RPMI7951 (cell line): Measurements from ENCODE around the gene MRPS11. TPM values are rescaled to one million over a fixed set of nuclear protein-coding genes. Genes with fewer than 3 reads are reported as not detected.
"Not testable (repeated sequence)": the region's sequence is repeated elsewhere in the genome, so short reads cannot be mapped to it uniquely, and the experiment has no call there.

ENCODE experiments used
- DNase-seq: peaks from one replicate; pipeline ENCODE4 v3.0.0-alpha.2; 2012; ENCODE audit warnings: low read depth
- total RNA-seq: library from RNA; depleted of rRNA; stranded (reverse); fragments of >200 nt; shearing (Covaris generic); gene quantifications from 2 replicates; pipeline ENCODE4 v1.2.3, GENCODE V29; 2014; rRNA removed

Gene MRPS11
- total RNA-seq = 85.6 and 99.8 TPM in 2 replicates

DNA sequence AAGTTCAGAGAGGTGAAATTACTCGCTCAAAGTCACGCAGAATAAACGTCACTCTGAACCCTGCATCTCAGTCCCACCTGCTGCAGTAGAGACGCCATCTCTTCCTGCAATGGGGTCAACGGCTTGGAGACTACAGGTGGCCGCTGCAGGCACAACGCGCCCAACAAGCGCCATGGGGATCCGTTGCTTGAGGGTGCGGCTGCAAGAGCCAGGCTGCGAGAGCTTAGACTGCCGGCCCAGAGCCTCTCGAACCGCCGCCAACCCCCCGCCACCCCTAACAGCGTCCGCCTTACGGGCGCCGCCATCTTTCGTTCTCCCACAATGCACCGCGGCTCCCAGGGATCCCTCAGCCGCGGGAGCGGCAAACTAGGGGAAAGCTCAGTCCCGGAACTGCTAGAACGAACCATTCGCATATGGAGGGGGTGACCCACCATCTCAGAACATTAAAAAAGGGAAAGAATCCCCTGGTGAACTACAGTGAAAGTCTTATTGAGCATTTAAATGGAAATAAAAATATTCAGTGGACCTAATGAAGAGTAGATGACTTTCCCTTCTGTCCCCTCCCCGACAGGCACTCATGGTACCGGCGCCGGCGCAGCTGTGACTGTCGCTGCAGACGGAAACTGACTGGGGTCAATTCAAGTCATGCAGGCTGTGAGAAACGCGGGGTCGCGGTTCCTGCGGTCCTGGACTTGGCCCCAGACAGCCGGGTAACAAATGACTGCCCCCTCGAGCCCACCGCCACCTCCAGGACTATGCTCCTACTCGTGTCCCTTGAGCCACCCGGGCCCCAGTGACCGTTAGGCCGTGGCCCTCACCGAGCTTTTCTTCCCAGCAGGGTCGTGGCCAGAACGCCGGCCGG, at the start of gene MRPS11, which contains the start of gene MRPL46:
Gene MRPS11 (plus strand): TSS at position 636 of the 862 bp plus-strand sequence. CDS start 10 bp downstream, at position 646.
Gene MRPL46 (minus strand): TSS at position 316 of the 862 bp plus-strand sequence. CDS start 11 bp downstream, at position 305.
- peak; percentile 87 for DNase-seq

DNA sequence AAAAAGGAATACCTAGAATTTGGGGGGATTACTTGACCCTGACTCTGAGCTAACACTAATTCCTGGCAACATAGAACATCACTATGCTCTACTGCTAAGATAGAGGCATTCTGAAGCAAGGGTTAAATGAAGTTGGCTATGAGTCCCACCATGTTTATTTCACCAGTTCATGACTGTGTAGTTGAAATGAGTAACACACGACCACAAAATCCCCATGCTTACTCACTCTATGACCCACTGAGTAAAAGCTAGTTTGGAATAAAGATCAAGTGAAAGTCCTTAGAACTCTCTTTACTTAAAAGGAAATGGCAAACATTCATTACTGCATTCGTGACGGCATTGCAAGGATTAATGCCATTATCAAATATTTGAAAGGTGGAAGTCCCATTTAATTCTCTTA, 47.7 kb upstream of the MRPS11 start:
- DNase-seq = peak; percentile 31

DNA sequence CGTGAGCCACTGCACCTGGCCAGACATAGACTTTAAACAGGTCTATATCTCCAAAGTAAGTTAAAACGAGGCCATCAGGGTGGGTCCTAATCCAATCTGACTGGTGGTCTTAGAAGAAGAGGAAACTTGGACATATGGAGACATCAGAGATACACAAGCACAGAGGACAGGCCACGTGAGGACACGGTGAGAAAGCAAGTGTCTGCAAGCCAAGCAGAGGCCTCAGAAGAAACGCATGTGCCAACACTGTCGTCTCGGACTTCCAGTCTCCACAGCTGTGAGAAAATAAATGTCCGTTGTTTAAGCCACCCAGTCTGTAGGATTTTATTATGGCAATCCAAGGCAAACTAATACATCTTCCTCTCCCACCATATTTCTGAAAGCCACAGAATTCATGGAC, 44.2 kb upstream of the MRPS11 start:
- DNase-seq = no peak

DNA sequence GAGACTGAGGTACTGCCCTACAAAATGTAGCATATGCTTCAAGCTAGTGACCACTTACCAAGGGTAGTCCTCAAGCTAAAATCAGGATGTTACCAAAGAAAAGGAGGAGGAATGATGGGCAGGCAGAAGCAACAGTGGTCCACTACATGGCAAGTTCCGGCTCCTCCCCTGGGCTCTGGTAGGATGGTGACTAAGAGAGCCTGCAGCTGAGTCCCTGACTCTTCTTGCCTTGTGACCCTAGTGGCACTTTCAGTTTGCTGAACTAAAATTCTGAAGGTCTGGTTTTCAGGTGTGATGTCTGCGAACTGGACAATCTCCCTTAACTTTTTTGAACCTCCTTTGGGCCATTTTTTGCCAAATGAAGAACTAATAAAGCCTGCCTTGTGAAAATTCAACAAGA, 41.2 kb upstream of the MRPS11 start:
- DNase-seq = no peak

DNA sequence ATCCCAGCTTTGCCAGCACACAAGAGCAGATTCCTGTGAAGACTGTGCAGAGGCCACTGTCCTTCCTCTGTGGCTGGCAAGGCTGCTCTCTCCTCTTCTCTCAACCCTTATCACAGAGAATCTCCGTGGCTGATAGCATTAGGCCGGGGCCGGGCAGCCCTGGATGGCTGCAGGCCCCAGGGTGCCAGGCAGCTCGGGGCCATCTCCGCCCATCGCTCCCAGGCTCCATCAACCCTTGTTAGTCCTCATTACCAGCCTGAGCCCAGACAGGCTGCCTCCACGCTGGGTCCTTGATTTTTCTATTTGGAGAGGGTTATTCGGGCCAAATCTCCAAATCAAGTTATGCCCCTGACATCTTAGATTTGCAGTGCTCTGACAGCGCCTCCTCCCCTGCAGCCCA, 39.5 kb upstream of the MRPS11 start:
- no peak for DNase-seq

DNA sequence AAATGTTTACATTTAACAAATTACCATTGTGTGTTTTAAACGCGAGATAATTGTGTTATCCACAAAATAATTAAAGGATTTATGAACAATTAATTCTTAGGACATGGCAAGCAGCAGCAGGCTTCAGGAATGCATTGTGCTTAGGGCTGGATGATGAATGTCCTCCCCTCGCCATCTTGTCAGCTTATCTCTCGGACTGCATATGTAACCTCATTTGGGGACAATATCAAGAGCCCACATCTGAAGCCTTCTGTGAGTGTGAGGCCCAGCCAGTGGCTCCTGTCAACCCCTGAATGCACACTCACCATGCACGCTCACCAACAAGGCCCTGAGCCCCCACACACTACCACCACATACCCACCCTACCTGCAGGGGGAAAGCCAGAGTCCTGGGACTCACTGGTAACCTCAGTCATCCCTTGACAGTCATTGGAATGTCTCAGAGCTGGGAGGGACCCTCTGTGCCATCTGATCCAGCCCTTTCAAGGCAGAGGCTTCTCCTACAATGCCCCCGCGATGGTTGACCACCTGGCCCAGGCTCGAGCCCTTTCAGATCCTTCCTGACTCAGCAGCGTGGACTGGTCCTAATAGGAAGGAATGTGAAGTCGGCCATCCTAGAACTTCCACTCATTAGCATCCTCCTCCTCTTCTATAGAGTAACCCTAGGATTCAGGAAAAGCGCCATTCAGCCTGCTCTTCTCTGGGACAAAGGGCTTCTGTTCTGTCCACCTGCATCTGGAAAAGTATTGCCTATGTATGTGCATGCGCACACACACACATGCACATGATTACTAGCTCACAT, 38.5 kb upstream of the MRPS11 start:
- DNase-seq = no peak

DNA sequence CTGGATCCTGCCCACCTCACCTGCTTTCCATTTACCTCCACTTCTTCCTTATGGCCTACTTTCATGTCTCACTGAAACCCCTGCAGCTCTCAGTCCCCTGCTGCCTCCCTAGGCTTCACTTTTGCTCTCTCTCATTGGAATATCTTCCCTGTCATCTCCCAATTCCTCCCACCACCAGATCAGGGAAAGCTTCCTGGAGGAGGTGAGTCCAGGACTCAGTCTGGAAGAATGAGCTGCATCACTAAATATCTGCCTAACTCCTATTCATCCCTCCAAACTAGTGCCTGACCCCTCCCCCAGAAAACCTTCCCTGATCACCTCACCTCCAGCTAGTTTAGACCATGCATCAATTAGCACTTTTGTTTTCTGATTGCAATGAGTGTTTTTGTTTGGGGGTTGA, 37.5 kb upstream of the MRPS11 start:
- DNase-seq = no peak

DNA sequence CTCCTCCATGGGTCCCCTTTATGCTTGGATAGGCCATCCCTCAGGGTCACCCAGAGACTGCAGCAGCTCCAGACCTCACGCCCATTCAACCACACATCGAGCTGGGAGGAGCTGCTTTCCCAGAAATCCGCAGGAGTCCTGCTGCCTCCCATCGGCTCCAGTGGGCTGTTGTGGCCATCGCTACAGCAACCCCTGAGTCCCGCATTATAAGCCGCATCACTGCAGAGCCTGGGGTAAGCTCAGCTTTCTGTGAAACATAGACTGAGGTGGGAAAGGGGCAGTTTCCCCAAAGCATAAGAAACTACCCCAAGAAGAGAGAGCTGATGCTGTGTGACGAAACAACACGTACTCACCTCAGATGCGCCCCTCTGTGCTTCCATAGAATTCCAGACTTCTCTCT, 36.1 kb upstream of the MRPS11 start:
- no peak for DNase-seq

DNA sequence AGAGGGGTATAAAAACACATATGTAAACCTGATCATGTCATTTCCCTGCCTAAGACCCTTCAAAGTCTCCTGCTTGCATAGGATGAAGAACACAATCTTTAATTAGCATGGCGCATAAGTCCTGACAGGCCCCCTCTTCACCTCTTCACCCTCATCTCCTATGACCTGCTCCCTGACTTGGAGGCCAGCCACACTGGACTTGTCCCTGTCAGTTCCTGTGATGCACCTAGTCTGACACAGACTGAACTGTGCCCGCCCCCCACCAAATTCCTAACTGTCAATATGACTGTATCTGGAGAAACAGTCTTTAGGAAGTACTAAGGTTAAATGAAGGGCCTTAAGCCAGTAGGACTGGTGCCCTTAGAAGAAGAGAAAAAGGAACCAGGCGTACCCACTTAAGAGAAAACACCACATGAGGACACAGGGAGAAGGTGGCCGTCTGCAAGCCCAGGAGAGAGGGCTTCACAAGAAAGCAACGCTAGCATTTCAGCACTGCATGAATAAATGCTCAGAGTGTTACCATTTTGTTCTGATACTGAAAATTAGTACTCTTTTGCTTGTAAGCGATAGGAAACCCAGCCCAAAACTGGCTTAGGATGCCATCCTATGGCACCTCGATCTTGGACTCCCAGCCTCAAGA, 34.3 kb upstream of the MRPS11 start:
- DNase-seq = no peak

DNA sequence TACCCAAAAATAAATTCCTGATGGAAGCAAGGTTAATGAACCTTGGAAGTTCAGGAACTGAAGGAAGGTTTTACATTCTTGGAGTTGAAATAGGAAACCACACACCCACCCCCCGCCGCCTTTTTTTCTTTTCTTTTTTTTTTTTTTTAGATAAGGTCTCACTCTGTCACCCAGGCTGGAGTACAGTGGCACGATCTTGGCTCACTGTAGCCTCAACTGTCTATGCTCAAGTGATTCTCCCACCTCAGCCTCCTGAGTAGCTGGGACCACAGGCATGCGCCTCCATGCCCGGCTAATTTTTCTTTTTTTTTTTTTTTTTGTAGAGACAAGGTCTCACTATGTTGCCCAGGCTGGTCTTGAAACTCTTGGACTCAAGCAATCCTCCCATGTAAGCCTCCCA, 33.4 kb upstream of the MRPS11 start:
- not testable (repeated sequence) for DNase-seq

DNA sequence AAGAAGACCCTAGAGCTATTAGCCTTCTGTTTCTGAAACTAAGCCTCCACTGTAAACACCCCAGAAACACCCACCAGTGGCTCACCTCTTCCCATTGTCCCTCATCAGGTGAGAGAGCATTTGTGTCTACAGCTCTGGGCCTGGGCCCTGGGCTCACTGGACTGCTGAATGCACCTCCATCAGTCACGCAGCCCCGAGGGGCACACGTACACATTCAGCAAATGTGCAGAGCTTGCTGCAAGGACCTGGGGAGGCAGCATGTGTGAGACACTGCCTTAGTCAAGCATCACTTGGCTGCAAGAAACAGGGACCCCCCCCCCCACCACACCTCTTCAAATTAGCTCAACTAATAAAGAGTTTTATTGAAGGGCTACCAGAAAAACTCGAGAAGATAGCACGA, 29.3 kb upstream of the MRPS11 start:
- DNase-seq = no peak

DNA sequence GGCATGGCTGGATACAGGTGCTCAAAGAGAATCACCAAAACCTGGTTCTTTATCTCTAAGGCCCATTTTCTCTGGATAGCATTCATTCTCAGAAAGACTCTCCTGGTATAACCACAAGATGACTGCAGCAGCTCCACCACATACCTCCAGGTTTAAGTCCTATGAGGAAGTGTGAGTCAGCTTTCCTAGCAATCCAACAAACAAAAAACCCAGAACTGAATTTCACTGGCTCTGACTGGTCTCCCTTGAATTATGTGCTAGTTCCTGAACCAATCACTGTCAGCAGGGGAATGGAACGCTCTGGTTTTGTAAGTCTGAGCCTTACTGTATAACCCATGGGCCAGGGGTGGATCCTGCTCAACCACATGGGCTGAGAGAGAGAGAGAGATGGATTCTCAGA, 27.5 kb upstream of the MRPS11 start:
- DNase-seq = peak; percentile 71

DNA sequence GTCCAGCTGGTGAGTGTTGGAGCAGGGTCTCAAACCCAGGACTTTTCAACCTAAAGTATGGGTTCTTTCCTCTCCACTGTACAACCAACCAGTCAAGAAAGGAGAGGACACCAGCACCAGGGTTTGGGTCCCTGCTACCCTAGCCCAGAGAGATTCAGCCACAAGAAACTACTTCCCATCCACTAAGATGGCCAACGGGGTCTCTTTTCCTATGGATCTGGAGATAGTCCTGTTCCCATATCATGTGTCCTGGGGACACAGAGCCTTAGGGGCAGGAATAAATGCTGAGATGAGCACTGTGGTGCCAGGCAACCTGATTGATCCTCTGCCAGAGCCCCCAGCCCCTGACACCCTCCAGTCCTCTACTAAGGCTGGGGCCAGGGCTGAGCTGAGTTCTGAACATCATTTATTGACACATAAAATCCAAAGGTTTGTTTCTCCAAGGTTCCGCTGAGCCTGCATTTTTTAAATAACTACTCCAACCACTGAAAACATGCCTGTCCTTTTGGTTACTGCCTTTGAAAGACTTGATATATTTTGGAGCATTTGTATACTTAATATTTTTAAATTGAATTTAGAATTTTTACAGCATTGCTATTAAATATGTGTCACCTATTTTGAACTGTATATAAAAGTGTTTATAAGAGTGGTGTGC, 26.3 kb upstream of the MRPS11 start:
- DNase-seq = no peak

DNA sequence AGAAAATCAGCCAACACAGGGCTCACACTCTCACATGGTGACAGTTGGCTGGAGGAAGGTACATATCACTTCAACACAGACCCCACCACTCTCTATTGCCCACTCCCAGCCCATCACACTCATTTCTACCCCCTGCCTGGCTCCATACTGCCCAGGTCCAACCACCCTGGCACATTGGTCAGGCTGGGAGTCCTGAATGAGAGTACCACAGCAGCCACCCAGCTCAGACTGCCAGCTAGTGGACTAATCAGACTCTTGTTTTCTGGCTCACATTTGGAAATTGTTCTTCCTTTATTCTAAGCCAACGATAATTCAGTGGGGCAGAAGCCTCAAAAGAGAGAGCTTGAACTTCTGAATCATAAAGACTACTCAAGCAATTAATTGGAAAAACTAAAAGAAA, 20.3 kb upstream of the MRPS11 start:
- DNase-seq = no peak

DNA sequence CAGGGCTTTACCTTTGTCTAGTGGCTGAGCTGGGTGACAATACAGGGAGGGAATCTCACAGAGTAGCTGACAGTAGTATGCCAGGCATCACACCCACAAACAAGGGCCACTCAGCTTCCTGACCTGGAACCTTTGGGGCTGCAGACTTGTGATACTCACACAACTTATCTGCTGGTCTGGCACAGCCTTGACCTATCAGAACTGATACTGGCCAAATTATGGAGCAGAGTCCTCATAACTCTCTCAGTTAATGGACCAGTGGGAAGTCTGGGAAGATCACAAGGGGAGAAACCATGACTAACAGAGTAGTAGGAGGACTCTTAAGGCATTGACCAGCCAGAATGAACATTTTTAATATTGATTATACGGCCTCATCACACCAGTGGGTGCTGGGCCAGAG, 19.8 kb upstream of the MRPS11 start:
- DNase-seq = no peak

DNA sequence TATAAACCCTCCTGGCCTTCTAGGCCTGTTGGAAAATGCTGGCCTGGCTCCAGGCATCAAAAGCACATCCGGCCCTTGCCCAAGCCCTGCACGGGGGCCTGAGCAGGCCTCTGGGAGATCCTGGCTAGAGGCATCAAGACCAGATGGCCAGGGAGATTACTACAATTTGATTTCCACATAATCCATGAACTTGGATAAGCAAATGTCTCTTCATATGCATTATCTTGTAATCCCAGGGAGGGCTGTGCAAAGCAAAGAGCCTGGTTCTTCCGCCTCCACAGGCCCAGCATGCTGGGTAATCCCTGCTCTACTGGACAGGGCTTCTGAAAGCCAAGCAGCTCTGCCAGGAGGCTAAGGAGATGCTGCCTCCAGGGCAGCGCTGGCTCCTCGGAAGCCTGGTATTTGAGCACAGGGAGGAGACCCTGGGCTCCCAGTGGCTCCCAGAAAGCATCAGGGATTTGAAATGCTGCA, 18.5 kb upstream of the MRPS11 start:
- DNase-seq = no peak

DNA sequence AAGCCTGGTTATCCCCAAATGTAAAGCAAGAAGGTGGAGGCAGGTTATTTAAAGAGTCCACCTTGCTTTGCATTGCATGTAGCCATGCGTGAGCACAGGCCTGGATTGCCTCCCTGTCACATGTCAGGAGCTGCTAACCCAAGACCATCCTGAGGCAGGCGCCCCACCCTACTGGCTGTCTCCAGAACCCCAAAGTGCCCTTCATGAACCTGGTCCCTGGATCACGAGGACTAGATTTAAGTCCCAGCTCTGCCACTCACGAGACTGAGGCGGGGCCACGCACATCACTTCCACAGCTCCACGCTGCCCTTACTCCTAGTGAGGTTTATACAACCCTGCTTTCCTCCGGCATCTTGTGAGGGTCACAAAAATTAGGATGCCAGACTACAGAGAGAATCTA, 17.9 kb upstream of the MRPS11 start:
- no peak for DNase-seq

DNA sequence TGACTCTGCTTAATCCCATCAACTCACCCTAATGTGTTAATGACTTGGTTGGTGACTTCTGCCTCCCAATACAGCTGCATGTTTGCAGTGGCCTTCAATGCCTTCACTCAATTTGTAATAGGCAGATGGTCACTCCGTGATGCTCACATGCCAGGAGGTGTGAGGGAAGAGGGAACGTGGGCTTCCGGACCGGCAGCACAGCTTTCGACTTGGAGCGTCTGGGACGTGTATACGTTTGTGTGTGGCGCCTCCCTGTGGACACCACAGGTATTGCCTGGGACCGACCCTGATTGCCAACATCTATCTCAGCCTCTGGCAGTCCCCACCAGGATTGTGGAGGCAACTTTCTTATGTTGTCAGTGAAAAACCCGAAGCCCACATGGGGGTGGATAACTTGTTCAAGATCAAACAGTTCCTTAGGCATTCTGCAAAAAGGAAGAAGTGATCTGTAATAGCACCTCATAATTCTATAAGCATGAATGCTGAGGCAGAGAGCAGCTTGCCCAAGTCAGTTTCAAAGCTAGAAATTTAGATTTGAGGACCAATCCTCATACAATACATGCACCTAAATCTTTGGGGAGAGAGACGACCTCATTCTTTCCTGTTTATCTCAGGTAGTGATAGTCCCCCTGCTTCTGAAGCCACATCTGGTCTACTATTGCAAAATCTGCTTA, 17.2 kb upstream of the MRPS11 start:
- DNase-seq = peak; percentile 61

DNA sequence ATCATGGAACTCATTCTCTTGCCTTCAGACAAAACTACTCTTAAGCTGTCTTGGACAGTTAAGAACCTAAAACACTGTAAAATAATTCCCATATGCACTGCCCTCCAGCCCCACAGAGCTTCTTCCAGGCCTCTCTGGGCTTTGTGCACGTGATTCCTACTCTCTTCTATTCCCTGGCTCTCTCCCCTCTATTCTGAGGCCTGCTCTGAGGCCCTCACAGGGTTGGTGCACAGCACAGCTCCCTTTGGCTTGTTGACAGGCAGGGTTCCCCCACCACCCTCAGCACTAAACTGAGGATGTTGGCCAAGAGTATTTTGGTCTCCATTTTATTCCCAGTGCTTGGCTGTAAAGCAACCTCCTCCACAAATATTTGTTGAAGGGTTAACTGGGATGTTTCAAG, 13.9 kb upstream of the MRPS11 start:
- DNase-seq = no peak

DNA sequence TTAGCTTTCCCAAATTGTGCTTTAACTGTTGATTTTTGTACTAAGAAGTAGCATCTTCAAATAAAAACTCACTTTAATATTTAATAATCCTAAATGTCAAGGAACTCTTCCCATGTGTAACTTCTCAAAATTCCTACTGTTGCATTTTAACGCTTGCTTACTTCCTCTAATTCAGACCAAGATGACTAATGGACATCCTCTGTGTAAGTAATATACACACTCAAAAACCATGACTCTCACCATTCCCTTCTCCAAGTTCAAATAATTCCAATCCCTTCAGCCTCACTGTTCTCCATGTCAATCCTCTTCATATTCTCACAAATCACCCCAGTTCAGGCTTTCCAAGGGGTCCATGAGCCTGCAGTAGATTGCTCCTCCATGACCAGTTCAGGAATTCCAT, 13.3 kb upstream of the MRPS11 start:
- peak; percentile 11 for DNase-seq
